ENCODE measurements around the gene AJM1. TPM values are rescaled to one million over a fixed set of nuclear protein-coding genes. Genes with fewer than 3 reads are reported as not detected.

The AJM1 gene
- 1.6 and 2.2 TPM in 2 replicates for total RNA-seq

DNA sequence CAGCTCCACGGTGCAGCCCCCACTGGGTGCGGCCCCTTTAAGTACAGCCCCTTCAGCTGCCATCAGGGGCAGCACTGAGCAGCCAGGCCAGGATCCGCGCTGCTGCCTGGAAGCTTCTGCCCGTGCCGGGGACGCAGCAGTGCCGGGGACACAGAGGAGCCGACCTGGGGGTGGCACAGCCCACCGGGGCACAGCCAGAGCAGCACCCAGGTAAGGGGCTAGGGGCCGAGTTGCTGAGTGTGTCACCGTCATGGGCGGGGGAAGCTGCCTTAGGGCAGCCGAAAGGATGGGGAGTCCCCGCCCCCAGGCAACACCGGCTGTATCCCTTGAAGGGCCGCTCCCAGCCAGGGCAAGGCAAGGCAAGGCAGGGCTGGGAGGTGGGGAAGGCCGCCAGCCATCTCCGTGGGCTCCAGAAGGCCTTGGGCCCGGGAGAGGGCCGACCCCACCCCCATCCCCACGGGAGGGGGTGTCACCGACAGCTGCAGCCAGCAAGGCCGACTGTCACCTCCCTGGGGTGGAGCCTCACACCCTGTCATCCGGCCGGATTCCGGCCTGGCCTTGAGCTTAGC is at the start of gene AJM1:
Gene AJM1 (plus strand): TSS at position 99 of the 569 bp plus-strand sequence. CDS start 1,937 bp downstream, outside the sequence.

DNA sequence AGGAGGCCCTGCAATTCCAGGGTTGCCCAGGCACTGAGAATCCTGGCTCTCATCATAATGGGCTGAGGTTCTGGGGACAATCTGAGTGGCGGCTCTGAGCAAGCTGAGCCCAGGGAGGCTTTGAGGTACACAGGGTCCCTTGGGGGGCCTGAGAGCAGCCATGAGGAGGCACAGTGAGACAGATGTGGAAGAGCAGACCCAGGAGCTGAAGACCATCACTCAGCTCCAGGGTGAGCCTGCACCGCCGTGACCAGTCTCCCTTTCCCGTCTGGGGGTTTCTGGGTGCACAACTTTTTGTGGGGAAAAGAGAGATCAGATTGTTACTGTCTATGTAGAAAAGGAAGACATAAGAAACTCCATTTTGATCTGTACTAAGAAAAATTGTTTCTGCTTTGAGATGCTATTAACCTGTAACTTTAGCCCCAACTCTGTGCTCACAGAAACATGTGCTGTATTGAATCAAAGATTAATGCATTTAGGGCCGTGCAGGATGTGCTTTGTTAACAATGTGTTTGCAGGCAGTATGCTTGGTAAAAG is 46.0 kb upstream of the AJM1 start, which contains the start of gene CCDC183:
Gene CCDC183 (plus strand): TSS at position 101 of the 537 bp plus-strand sequence. CDS start 60 bp downstream, at position 161.

DNA sequence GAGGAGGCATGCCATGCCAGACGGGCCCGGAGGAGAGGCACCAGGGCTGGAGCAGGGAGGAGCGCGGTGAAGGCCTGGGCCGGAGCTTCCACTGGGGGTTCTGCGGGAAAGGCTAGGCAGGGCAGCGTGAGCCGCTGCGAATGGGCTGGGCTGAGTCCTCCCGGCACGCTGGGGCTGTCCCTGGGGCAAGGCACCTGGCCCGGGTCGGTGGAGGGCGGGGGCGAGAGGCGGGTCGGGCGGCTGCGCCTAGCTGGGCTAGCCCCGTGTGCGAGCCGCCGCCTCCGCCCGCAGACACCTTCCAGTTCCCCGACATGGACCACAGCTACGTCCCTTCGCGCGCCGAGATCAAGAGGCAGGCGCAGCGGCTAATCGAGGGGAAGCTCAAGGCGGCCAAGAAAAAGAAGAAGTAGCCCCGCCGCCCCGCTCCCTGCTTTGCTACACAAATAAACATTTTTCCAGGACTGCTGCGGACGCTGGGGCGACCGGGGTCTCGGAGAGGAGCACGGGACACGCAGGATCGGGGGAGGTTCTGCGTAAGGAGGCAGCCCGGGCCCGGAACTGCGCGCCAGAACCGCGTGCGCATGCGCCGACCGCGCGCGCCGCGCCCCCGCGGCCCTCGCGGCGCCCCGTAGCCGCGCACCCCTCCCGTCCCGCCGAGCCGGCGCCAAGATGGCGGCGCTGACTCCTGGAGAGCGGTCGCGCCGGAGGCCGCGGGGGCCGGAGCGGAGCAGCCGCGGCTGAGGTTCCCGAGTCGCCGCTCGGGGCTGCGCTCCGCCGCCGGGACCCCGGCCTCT is 34.8 kb upstream of the AJM1 start, which contains the start of gene RABL6:
Gene RABL6 (plus strand): TSS at position 668 of the 794 bp plus-strand sequence. CDS start 249 bp downstream, outside the sequence.

DNA sequence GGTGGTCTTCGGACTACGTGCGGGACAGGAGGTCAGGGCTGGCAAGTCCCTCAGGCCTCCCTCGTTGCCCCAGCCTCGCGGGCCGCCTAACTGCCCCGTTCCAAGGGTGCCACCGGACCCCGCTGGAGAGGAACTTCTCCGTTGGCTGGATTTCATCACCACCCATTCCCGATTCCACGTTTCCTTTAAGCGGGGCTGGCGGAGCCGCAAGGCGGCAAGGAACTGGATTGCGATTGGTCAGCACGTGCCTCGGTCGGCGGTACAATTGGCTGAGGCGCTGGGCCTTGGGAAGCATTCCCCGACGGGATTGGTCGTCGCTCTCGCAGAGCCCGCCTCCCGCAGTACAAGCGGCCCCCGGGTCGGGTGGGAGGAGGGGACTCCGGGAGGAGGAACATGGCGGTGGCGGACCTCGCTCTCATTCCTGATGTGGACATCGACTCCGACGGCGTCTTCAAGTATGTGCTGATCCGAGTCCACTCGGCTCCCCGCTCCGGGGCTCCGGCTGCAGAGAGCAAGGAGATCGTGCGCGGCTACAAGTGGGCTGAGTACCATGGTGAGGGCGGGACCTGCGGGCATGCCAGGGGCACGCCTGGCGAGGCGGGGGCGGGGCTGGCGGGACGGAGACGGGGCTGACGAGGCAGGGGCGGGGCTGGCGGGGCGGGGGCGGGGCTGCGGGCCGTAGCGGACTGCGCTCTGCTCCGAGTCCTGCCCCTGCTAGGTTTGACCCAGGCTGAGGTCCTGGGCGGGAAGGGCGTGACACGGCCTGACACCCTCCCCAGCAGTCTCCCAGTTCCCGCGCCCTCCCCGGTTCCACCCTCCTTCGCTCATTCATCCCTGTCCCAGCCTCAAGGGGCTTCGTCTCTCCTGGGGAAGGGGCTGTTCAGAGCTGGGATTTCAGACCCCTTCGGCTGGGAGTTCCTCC is 7.0 kb downstream of the AJM1 start, which contains the start of gene PHPT1:
Gene PHPT1 (plus strand): TSS at position 372 of the 922 bp plus-strand sequence. CDS start 22 bp downstream, at position 394.

DNA sequence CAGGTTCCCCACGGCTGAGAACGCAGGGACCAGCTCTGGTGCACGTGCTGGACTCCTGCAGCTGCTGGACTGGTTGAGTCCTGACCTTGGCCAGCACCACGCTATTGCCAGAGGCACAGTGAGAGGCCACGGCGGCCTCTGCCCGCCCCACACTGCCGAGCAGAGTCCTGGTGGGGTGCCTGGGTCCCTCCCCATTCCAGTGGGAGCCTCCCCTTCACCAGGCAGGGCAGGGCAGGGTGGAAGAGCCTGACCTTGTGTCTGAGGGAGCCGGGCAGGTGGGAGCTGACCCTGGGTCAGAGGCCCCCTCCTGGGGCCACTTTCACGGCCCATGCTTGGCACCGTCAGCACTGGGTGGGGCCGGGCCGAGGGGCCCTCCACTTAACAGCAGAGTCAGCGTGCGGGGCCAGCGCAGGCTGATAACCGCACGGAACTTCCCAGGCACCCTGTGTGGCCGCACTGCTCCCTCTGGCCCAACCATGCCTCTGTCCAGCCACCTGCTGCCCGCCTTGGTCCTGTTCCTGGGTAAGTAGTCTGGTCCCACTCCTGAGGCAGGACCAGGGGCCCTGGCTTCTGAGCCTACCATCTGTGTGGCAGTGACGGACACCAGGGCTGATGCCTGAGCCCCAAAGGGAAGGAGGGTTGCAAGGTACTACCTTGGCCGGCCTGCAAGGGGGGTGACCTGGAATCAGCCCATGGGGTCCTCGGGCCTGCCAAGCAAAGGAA is 9.8 kb downstream of the AJM1 start, which contains the start of gene MAMDC4:
Gene MAMDC4 (plus strand): TSS at position 406 of the 723 bp plus-strand sequence. CDS start 71 bp downstream, at position 477.

DNA sequence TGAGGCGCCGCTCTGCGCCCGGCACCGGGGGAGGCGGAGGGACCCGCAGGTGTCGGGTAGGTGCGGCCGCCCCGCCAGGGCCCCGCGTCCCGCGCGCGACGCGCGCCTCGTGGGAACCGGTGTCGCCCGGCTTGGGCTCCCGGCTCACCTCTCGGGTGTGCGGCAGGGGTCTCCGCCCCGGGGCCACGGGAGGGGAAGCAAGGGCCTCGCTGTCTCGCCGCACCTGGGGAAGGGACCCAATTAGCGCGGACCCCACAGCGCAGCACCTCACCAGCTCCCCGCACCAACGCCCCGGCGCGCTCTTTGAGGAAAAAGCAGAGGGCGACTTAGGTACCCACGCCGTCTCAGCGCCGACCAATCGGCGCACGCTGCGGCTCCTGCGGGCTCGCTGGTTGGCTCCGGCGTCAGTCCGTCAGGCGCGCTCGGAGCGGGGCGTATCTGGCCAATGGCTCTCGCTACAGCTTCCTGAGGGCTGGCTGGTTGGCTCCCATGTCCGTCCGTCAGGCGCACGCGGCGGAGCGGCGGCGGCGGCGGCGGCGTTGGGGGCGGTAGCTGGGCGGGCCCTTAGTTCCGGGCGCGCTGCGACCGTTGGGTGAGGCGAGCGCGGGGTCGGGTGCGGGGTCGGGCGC is 43.8 kb downstream of the AJM1 start, which contains the start of gene TRAF2:
Gene TRAF2 (plus strand): TSS at position 567 of the 629 bp plus-strand sequence. CDS start 12,225 bp downstream, outside the sequence.

Other genes starting within 250 kb of the AJM1 start
- 6.3 and 17.9 TPM in 2 replicates for gene EGFL7, start 179.6 kb upstream of the AJM1 start, total RNA-seq
- 35.9 and 52.1 TPM in 2 replicates for gene AGPAT2, start 155.0 kb upstream of the AJM1 start, total RNA-seq
- 0.58 and 2.2 TPM in 2 replicates for gene DIPK1B, start 129.9 kb upstream of the AJM1 start, total RNA-seq
- not detected in 2 replicates for gene LCN10, start 99.5 kb upstream of the AJM1 start, total RNA-seq
- gene LCN6, start 94.0 kb upstream of the AJM1 start, total RNA-seq: not detected in 2 replicates
- not detected in 2 replicates for gene LCN8, start 84.2 kb upstream of the AJM1 start, total RNA-seq
- gene LCN15, start 78.0 kb upstream of the AJM1 start, total RNA-seq: under 0.01 TPM in 1 of 2 replicates, not detected in the other
- gene TMEM141, start 51.1 kb upstream of the AJM1 start, total RNA-seq: 45.2 and 56.1 TPM in 2 replicates
- gene CCDC183, start 46.1 kb upstream of the AJM1 start, total RNA-seq: 0.15 and 0.33 TPM in 2 replicates
- 56.0 and 64.8 TPM in 2 replicates for gene RABL6, start 34.5 kb upstream of the AJM1 start, total RNA-seq
- gene PHPT1, start 6.9 kb downstream of the AJM1 start, total RNA-seq: 79.6 and 134 TPM in 2 replicates
- gene MAMDC4, start 9.9 kb downstream of the AJM1 start, total RNA-seq: 1.3 and 5.5 TPM in 2 replicates
- 219 and 273 TPM in 2 replicates for gene EDF1, start 23.8 kb downstream of the AJM1 start, total RNA-seq
- gene TRAF2, start 44.0 kb downstream of the AJM1 start, total RNA-seq: 11.8 and 14.6 TPM in 2 replicates
- gene FBXW5, start 102.3 kb downstream of the AJM1 start, total RNA-seq: 143 and 239 TPM in 2 replicates
- gene C8G, start 102.8 kb downstream of the AJM1 start, total RNA-seq: not detected in 2 replicates
- gene LCN12, start 109.8 kb downstream of the AJM1 start, total RNA-seq: not detected in 2 replicates
- 2.8 and 36.7 TPM in 2 replicates for gene PTGDS, start 135.0 kb downstream of the AJM1 start, total RNA-seq
- gene LCNL1, start 140.5 kb downstream of the AJM1 start, total RNA-seq: 0.58 and 3.1 TPM in 2 replicates
- gene PAXX, start 149.9 kb downstream of the AJM1 start, total RNA-seq: 16.1 and 16.2 TPM in 2 replicates
- gene CLIC3, start 154.1 kb downstream of the AJM1 start, total RNA-seq: 1.6 and 5.8 TPM in 2 replicates
- gene ABCA2, start 185.8 kb downstream of the AJM1 start, total RNA-seq: 22.1 and 30.8 TPM in 2 replicates
- not detected in 2 replicates for gene FUT7, start 189.6 kb downstream of the AJM1 start, total RNA-seq
- gene NPDC1, start 203.7 kb downstream of the AJM1 start, total RNA-seq: 22.1 and 36.9 TPM in 2 replicates
- gene ENTPD2, start 211.6 kb downstream of the AJM1 start, total RNA-seq: not detected in 2 replicates
- gene SAPCD2, start 228.1 kb downstream of the AJM1 start, total RNA-seq: 1.5 and 8.0 TPM in 2 replicates
- 31.3 and 34.7 TPM in 2 replicates for gene UAP1L1, start 235.0 kb downstream of the AJM1 start, total RNA-seq
- 91.3 and 113 TPM in 2 replicates for gene MAN1B1, start 244.5 kb downstream of the AJM1 start, total RNA-seq